Mucosa of descending colon (tissue), 3 donors: ENCODE data around the gene TIGD3. TPM values are rescaled to one million over a fixed set of nuclear protein-coding genes. Genes with fewer than 3 reads are reported as not detected.

Source experiments
- ATAC-seq: fragments of 200-7000 bp; cut with Tn5 transposase; one replicate; pipeline ENCODE4 v1.9.1; 2020; ENCODE audit warnings: mild to moderate bottlenecking, moderate library complexity
- DNase-seq, 3 donors: peaks; one replicate each; pipeline ENCODE4 v3.0.0-alpha.2; 2020
- H3K36me3 ChIP-seq: fragments of 200-600 bp; one replicate; pipeline ENCODE4 v1.8.0; 2021; ENCODE audit warnings: low read depth, mild to moderate bottlenecking
- H3K4me1 ChIP-seq: fragments of 200-600 bp; one replicate; pipeline ENCODE4 v1.8.0; 2021; ENCODE audit warnings: low read depth, mild to moderate bottlenecking
- H3K4me3 ChIP-seq: fragments of 200-600 bp; one replicate; pipeline ENCODE4 v1.8.0; 2021; ENCODE audit warnings: mild to moderate bottlenecking
- H3K9me3 ChIP-seq: fragments of 200-600 bp; one replicate; pipeline ENCODE4 v1.8.0; 2021; ENCODE audit warnings: mild to moderate bottlenecking
- intact Hi-C, 2 donors: fragments of 100-400 bp; cut with DNase I in 1 of 2; cut with micrococcal nuclease in 1 of 2; formaldehyde crosslinking; loops; one replicate each; pipeline versions ENCODE4 v1.11.0 to v1.11.1; 2022; cut with DNase I, micrococcal nuclease
- total RNA-seq, 3 donors: library from RNA; stranded (reverse); fragmentation: NEBNext Ultra II Directional in 2 of 3; extraction: Animal tissue kit (Norgen Biotek cat#: 25700) in 2 of 3; gene quantifications; one replicate each; pipeline versions ENCODE4 v1.2.1 to v1.2.4, GENCODE V29; 2021 to 2023
- TF ChIP-seq, protein P1 (sequence below): fragments of 200-600 bp; IDR thresholded peaks from one replicate; pipeline ENCODE4 v1.8.0; 2022; ENCODE audit warnings: antibody characterized with exemption, mild to moderate bottlenecking
- donor health status: DM: no; HTN: no; CAD: no; lungs with moderate emphysema.
- donor health status: DM: no; HTN: no; CAD: no.
- donor health status: DM: no; HTN: yes; CAD: no.

The TIGD3 gene
- total RNA-seq, 3 donors from 2014 or later = 0.14 to 0.53 TPM; not detected in 1

DNA sequence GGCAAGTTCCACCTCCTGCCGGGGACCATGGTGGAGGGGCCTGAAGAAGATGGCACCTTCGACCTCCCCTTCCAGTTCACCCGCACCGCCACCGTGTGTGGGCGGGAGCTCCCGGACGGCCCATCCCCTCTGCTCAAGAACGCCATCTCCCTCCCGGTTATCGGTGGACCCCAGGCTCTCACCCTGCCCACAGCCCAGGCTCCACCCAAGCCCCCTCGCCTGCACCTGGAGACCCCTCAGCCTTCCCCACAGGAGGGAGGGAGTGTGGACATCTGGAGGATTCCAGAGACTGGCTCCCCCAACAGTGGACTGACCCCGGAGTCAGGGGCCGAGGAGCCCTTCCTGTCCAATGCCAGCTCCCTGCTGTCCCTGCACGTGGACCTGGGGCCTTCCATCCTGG, 33.5 kb upstream of the TIGD3 start:
- ATAC-seq = no peak
- Histone ChIP-seq H3K4me3 (no peak overlapping the region), H3K9me3 (no peaks in the 10 kb centered on the region), H3K36me3 (no peaks in the 10 kb centered on the region), H3K4me1 (peaks cover 9% of the 10 kb centered on the region)
- TF ChIP-seq, protein P1, sequence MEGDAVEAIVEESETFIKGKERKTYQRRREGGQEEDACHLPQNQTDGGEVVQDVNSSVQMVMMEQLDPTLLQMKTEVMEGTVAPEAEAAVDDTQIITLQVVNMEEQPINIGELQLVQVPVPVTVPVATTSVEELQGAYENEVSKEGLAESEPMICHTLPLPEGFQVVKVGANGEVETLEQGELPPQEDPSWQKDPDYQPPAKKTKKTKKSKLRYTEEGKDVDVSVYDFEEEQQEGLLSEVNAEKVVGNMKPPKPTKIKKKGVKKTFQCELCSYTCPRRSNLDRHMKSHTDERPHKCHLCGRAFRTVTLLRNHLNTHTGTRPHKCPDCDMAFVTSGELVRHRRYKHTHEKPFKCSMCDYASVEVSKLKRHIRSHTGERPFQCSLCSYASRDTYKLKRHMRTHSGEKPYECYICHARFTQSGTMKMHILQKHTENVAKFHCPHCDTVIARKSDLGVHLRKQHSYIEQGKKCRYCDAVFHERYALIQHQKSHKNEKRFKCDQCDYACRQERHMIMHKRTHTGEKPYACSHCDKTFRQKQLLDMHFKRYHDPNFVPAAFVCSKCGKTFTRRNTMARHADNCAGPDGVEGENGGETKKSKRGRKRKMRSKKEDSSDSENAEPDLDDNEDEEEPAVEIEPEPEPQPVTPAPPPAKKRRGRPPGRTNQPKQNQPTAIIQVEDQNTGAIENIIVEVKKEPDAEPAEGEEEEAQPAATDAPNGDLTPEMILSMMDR = no peak
- DNase-seq = no peak
- intact Hi-C loops = loop anchor here in 1 of 2 donors (5.0 kb wide), 1 partner anchor 44 kb away; no protein-coding TSS in a partner anchor

GRCh38 chr11:65321828-65322485, 32.6 kb upstream of the TIGD3 start:
- intact Hi-C loops = loop anchor here in 1 of 2 donors (5.0 kb wide), 1 partner anchor 45 kb away; no protein-coding TSS in a partner anchor
- DNase-seq = no peak

GRCh38 chr11:65323813-65324212, 30.7 kb upstream of the TIGD3 start:
- ATAC-seq (no peak), DNase-seq (no peak)
- no peaks in the 10 kb centered on the region for H3K9me3 ChIP-seq
- peaks cover 11% of the 10 kb centered on the region for H3K4me1 ChIP-seq
- intact Hi-C loops = loop anchor here in 1 of 2 donors (5.0 kb wide), 1 partner anchor 47 kb away; no protein-coding TSS in a partner anchor
- H3K4me3 ChIP-seq = no peak overlapping the region
- no peaks in the 10 kb centered on the region for H3K36me3 ChIP-seq
- TF ChIP-seq, protein P1 = no peak

More at GRCh38 chr11:65321828-65322485, 32.6 kb upstream of the TIGD3 start:
- no peak for ATAC-seq
- TF ChIP-seq, protein P1 = no peak
- Histone ChIP-seq H3K9me3 (no peaks in the 10 kb centered on the region), H3K4me3 (no peak overlapping the region), H3K36me3 (no peaks in the 10 kb centered on the region), H3K4me1 (no peaks in the 10 kb centered on the region)

DNA sequence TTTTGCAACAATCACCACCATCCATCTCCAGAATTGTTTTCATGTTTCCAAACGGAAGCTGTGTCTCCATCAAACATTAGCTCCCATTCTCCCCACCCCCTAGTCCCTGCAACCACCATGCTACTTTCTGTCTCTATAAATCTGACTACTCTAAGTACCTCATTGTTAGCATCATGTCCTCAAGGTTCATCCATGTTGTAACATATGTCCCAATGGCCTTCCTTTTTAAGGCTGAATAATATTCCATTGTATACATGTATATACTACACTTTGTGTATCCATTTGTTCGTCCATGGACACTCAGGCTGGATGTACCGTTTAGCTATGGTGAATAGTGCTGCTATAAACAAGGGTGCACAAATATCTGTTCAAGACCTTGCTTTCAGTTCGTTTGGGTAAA, 29.1 kb upstream of the TIGD3 start:
- ATAC-seq (no peak), DNase-seq (no peak)
- H3K9me3 ChIP-seq = no peaks in the 10 kb centered on the region
- H3K4me3 ChIP-seq = no peak overlapping the region
- TF ChIP-seq, protein P1 = no peak
- intact Hi-C loops = no loop called here
- H3K36me3 ChIP-seq = no peaks in the 10 kb centered on the region
- peaks cover 11% of the 10 kb centered on the region for H3K4me1 ChIP-seq

GRCh38 chr11:65327021-65327420, 27.5 kb upstream of the TIGD3 start:
- Histone ChIP-seq H3K9me3 (no peaks in the 10 kb centered on the region), H3K36me3 (no peaks in the 10 kb centered on the region), H3K4me1 (peaks cover 11% of the 10 kb centered on the region), H3K4me3 (no peak overlapping the region)
- no peak for ATAC-seq
- TF ChIP-seq, protein P1 = no peak
- intact Hi-C loops = no loop called here
- DNase-seq = no peak
